Parathyroid adenoma (tissue), 2 donors: ENCODE measurements around the gene FOSL2.
A peak's percentile ranks its signal among the peaks of the same experiment; 100 is the strongest.

Source experiments
- H2AFZ ChIP-seq: fragments of 300-600 bp; sonication (generic); one replicate; pipeline ENCODE4 v1.7.0; 2017; ENCODE audit warnings: antibody characterized with exemption, mild to moderate bottlenecking
- H3K27ac ChIP-seq: fragments of 300-600 bp; sonication (generic); one replicate; pipeline ENCODE4 v1.7.0; 2017
- H3K27me3 ChIP-seq: fragments of 300-600 bp; sonication (generic); one replicate; pipeline ENCODE4 v1.7.0; 2017; ENCODE audit warnings: low read length; ENCODE audit not compliant: control insufficient read depth, insufficient read depth
- H3K36me3 ChIP-seq: fragments of 300-600 bp; sonication (generic); one replicate; pipeline ENCODE4 v1.7.0; 2017; ENCODE audit warnings: low read length; ENCODE audit not compliant: control insufficient read depth, insufficient read depth
- H3K4me1 ChIP-seq: fragments of 300-600 bp; sonication (generic); one replicate; pipeline ENCODE4 v1.7.0; 2017; ENCODE audit warnings: control low read depth
- H3K4me2 ChIP-seq: fragments of 300-600 bp; sonication (generic); one replicate; pipeline ENCODE4 v1.7.0; 2017; ENCODE audit warnings: low read length
- H3K4me3 ChIP-seq: fragments of 300-600 bp; sonication (generic); one replicate; pipeline ENCODE4 v1.7.0; 2017; ENCODE audit warnings: low read depth, low read length
- H3K79me2 ChIP-seq: fragments of 300-600 bp; sonication (generic); one replicate; pipeline ENCODE4 v1.7.0; 2017; ENCODE audit warnings: control low read depth
- H3K9ac ChIP-seq: fragments of 300-600 bp; sonication (generic); one replicate; pipeline ENCODE4 v1.7.0; 2017; ENCODE audit warnings: mild to moderate bottlenecking
- H3K9me3 ChIP-seq: fragments of 300-600 bp; sonication (generic); one replicate; pipeline ENCODE4 v1.7.0; 2017; ENCODE audit warnings: low read length; ENCODE audit not compliant: control insufficient read depth
- TF ChIP-seq, protein P1 (sequence below): fragments of 300-600 bp; sonication (generic); IDR thresholded peaks from one replicate; pipeline ENCODE4 v1.7.0; 2017; ENCODE audit warnings: antibody characterized with exemption, mild to moderate bottlenecking
- donor health status: primary hyperparathyroidism.

The FOSL2 gene

GRCh38 chr2:28449488-28450395, 57.1 kb downstream of the FOSL2 start:
- Histone ChIP-seq H3K4me1 (no peaks in the 10 kb centered on the region), H3K27me3 (no peaks in the 10 kb centered on the region), H3K27ac (no peak overlapping the region), H3K4me2 (no peak overlapping the region), H3K9me3 (no peaks in the 10 kb centered on the region), H3K9ac (no peak overlapping the region), H3K36me3 (no peaks in the 10 kb centered on the region), H2AFZ (no peak overlapping the region), H3K4me3 (no peak overlapping the region), H3K79me2 (no peaks in the 10 kb centered on the region)
- TF ChIP-seq, protein P1, sequence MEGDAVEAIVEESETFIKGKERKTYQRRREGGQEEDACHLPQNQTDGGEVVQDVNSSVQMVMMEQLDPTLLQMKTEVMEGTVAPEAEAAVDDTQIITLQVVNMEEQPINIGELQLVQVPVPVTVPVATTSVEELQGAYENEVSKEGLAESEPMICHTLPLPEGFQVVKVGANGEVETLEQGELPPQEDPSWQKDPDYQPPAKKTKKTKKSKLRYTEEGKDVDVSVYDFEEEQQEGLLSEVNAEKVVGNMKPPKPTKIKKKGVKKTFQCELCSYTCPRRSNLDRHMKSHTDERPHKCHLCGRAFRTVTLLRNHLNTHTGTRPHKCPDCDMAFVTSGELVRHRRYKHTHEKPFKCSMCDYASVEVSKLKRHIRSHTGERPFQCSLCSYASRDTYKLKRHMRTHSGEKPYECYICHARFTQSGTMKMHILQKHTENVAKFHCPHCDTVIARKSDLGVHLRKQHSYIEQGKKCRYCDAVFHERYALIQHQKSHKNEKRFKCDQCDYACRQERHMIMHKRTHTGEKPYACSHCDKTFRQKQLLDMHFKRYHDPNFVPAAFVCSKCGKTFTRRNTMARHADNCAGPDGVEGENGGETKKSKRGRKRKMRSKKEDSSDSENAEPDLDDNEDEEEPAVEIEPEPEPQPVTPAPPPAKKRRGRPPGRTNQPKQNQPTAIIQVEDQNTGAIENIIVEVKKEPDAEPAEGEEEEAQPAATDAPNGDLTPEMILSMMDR, result no peak

DNA sequence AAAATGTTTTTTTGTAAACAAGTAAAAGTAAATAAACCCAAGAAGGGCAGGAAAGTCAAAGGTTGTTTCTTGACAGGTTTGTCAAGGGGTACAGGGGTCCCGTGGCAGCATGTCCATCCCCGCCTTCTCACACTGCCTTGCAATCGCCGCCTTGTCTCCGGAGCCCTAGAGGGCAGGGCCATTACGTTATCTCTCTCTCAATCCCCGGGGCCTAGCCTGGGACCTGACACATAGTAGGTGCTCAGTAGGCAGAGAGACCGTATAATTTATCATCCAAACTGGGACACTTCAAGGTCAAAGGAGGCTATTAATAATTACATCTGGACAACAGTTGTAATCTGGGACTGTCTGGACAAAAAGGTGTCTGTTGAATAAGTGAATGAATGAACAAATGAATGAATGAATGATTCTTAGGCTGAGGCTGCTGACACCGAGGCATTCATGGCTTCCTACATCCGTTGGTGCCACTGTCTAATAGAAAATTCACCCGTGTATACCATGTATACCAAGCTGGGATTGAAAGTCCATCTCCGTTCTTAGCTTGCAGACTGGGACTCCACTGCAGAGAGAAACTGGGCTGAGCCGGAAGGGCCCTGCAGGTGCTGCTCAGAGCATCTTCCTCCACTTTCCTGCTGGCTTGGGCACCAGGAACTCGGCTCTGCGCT, 58.4 kb downstream of the FOSL2 start:
- no peak overlapping the region for H3K9ac ChIP-seq
- H3K4me3 ChIP-seq, result no peak overlapping the region
- no peaks in the 10 kb centered on the region for H3K4me1 ChIP-seq
- no peaks in the 10 kb centered on the region for H3K27me3 ChIP-seq
- no peaks in the 10 kb centered on the region for H3K36me3 ChIP-seq
- H3K9me3 ChIP-seq, result no peaks in the 10 kb centered on the region
- H2AFZ ChIP-seq, result no peak overlapping the region
- H3K4me2 ChIP-seq, result no peak overlapping the region
- H3K79me2 ChIP-seq, result no peaks in the 10 kb centered on the region
- no peak overlapping the region for H3K27ac ChIP-seq
- TF ChIP-seq, protein P1, result no peak

GRCh38 chr2:28451793-28452533, 59.3 kb downstream of the FOSL2 start:
- Histone ChIP-seq H3K27me3 (no peaks in the 10 kb centered on the region), H3K36me3 (no peaks in the 10 kb centered on the region), H3K4me1 (no peaks in the 10 kb centered on the region), H3K9ac (no peak overlapping the region), H3K27ac (no peak overlapping the region), H3K9me3 (no peaks in the 10 kb centered on the region), H3K4me2 (no peak overlapping the region), H3K79me2 (no peaks in the 10 kb centered on the region), H3K4me3 (no peak overlapping the region), H2AFZ (no peak overlapping the region)
- TF ChIP-seq, protein P1, result no peak

GRCh38 chr2:28452534-28453081, 60.0 kb downstream of the FOSL2 start:
- H3K4me3 ChIP-seq, result no peak overlapping the region
- no peaks in the 10 kb centered on the region for H3K9me3 ChIP-seq
- no peak overlapping the region for H2AFZ ChIP-seq
- TF ChIP-seq, protein P1, result peak; percentile 61
- H3K9ac ChIP-seq, result no peak overlapping the region
- H3K79me2 ChIP-seq, result no peaks in the 10 kb centered on the region
- H3K4me2 ChIP-seq, result no peak overlapping the region
- H3K36me3 ChIP-seq, result no peaks in the 10 kb centered on the region
- H3K27me3 ChIP-seq, result no peaks in the 10 kb centered on the region
- H3K27ac ChIP-seq, result no peak overlapping the region
- H3K4me1 ChIP-seq, result no peaks in the 10 kb centered on the region
